ENCODE data around the gene ZNF273. TPM values are rescaled to one million over a fixed set of nuclear protein-coding genes. Genes with fewer than 3 reads are reported as not detected.

ZNF273 gene
- total and polyA plus RNA-seq, 10 of the 15 experiments (the other 5 are each of a cell fraction or from before 2014, with no cell fraction given) = 4.8 to 12.3 (median 7.8) TPM

GRCh38 chr7:64854969-64855368 is 48.1 kb upstream of the ZNF273 start:
- H3K9me3 ChIP-seq (replicated peaks; ENCODE audit: control insufficient read depth, insufficient read depth, low read length) = no peaks in the 10 kb centered on the region; the same call in 2 of the 3 replicates
- no peaks in the 10 kb centered on the region for H4K20me1 ChIP-seq (ENCODE audit: control insufficient read depth, insufficient read depth)
- no peak overlapping the region for H3K27ac ChIP-seq (ENCODE audit: control insufficient read depth, insufficient read depth)
- RAD21 ChIA-PET (ENCODE audit: unreplicated experiment) = no interaction called here
- BruUV-seq (replicated peaks) = no TSS peak
- no peak for FAIRE-seq
- WGBS (ENCODE audit: insufficient coverage, insufficient replicate concordance, low lambda C conversion rate, missing lambda C conversion rate) = 14% methylated on average over 1 of the region's 1 CpG
- no peaks in the 10 kb centered on the region for H3K79me2 ChIP-seq (ENCODE audit: control insufficient read depth, insufficient read depth, low read length)
- CTCF ChIA-PET = no interaction called here
- ATAC-seq = no peak
- no peaks in the 10 kb centered on the region for H3K27me3 ChIP-seq (replicated peaks in 1 of 2; ENCODE audit: control insufficient read depth in 2 of 2, insufficient read depth in 2 of 2, low read length in 1 of 2)
- TF ChIP-seq E2F4 (IDR thresholded peaks at IDR 0.05; ENCODE audit: low read depth, low read length) = no peak
- no peak for TF ChIP-seq ZNF384 (IDR thresholded peaks at IDR 0.05; ENCODE audit: borderline replicate concordance, low read depth, low read length)
- TF ChIP-seq SIN3A (IDR thresholded peaks at IDR 0.05; ENCODE audit: low read depth, low read length) = no peak
- no peak for TF ChIP-seq NR2F1 (conservative IDR thresholded peaks at IDR 0.05)
- TF ChIP-seq, protein P1, sequence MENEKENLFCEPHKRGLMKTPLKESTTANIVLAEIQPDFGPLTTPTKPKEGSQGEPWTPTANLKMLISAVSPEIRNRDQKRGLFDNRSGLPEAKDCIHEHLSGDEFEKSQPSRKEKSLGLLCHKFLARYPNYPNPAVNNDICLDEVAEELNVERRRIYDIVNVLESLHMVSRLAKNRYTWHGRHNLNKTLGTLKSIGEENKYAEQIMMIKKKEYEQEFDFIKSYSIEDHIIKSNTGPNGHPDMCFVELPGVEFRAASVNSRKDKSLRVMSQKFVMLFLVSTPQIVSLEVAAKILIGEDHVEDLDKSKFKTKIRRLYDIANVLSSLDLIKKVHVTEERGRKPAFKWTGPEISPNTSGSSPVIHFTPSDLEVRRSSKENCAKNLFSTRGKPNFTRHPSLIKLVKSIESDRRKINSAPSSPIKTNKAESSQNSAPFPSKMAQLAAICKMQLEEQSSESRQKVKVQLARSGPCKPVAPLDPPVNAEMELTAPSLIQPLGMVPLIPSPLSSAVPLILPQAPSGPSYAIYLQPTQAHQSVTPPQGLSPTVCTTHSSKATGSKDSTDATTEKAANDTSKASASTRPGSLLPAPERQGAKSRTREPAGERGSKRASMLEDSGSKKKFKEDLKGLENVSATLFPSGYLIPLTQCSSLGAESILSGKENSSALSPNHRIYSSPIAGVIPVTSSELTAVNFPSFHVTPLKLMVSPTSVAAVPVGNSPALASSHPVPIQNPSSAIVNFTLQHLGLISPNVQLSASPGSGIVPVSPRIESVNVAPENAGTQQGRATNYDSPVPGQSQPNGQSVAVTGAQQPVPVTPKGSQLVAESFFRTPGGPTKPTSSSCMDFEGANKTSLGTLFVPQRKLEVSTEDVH (IDR thresholded peaks at IDR 0.05; ENCODE audit: low read depth, partially characterized antibody) = no peak
- TF ChIP-seq ZNF207 (IDR thresholded peaks at IDR 0.05; ENCODE audit: borderline replicate concordance) = no peak
- TF ChIP-seq RAD51 (IDR thresholded peaks at IDR 0.05) = no peak
- TF ChIP-seq CREB1 (IDR thresholded peaks at IDR 0.05; ENCODE audit: low read depth) = no peak
- no peak overlapping the region for H3K4me2 ChIP-seq (ENCODE audit: control insufficient read depth, insufficient read depth)
- H2AFZ ChIP-seq (ENCODE audit: control insufficient read depth, low read depth, low read length) = no peak overlapping the region
- intact Hi-C loops (cut with micrococcal nuclease; ENCODE audit: unreplicated experiment) = no loop called here
- H3K4me1 ChIP-seq (ENCODE audit: control insufficient read depth, insufficient read depth, low read length) = no peaks in the 10 kb centered on the region
- in situ Hi-C loops (cut with MboI) = no loop called here
- H3K9ac ChIP-seq (ENCODE audit: control insufficient read depth, insufficient read depth, low read length) = no peak overlapping the region
- SMC1A ChIA-PET (ENCODE audit: uncharacterized antibody, unreplicated experiment) = no interaction called here
- POLR2A ChIA-PET = no interaction called here
- H3K4me3 ChIP-seq = no peak overlapping the region
- no peaks in the 10 kb centered on the region for H3K36me3 ChIP-seq (ENCODE audit: control insufficient read depth in 2 of 2, insufficient read depth in 2 of 2, low read length in 1 of 2)
- DNase-seq (ENCODE audit: low read depth, low spot score) = no peak
